OCI-LY1 (cell line): Measurements from ENCODE around the gene SIRPG.

Source experiments
- EZH2 ChIP-seq: fragments of 200-600 bp; sonication (generic), shearing (Covaris generic); IDR thresholded peaks from 2 replicates; pipeline ENCODE4 v1.8.0; 2017; ENCODE audit warnings: borderline replicate concordance, mixed run types, mild to moderate bottlenecking, antibody characterized with exemption, low read length, moderate library complexity, mixed read lengths
- TF ChIP-seq, protein P1 (sequence below): fragments of 200-600 bp; sonication (generic), shearing (Covaris generic); IDR thresholded peaks from 2 replicates; pipeline ENCODE4 v1.5.1; 2017; ENCODE audit warnings: mild to moderate bottlenecking, antibody characterized with exemption, low read length, moderate library complexity, mixed read lengths

GRCh38 chr20:1686151-1686748 lies 28.7 kb upstream of the SIRPG start:
- TF ChIP-seq, protein P1, sequence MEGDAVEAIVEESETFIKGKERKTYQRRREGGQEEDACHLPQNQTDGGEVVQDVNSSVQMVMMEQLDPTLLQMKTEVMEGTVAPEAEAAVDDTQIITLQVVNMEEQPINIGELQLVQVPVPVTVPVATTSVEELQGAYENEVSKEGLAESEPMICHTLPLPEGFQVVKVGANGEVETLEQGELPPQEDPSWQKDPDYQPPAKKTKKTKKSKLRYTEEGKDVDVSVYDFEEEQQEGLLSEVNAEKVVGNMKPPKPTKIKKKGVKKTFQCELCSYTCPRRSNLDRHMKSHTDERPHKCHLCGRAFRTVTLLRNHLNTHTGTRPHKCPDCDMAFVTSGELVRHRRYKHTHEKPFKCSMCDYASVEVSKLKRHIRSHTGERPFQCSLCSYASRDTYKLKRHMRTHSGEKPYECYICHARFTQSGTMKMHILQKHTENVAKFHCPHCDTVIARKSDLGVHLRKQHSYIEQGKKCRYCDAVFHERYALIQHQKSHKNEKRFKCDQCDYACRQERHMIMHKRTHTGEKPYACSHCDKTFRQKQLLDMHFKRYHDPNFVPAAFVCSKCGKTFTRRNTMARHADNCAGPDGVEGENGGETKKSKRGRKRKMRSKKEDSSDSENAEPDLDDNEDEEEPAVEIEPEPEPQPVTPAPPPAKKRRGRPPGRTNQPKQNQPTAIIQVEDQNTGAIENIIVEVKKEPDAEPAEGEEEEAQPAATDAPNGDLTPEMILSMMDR: no peak
- TF ChIP-seq EZH2: no peak
